GM12892 (cell line): Measurements from ENCODE around the gene TLR10.

ENCODE experiments used
- POLR2A ChIP-seq: IDR thresholded peaks from 2 replicates; pipeline ENCODE4 v1.6.1; 2011; ENCODE audit warnings: low read depth, low read length, control low read depth
- POLR2AphosphoS5 ChIP-seq: IDR thresholded peaks from 2 replicates; pipeline ENCODE4 v1.6.1; 2011; ENCODE audit warnings: low read depth, low read length, control low read depth
- TAF1 ChIP-seq: IDR thresholded peaks from 2 replicates; pipeline ENCODE4 v1.6.1; 2011; ENCODE audit warnings: low read depth, mild to moderate bottlenecking, control low read depth, low read length, borderline replicate concordance

- TF ChIP-seq POLR2AphosphoS5 (no peak), TAF1 (no peak), POLR2A (no peak)
Observed at GRCh38 chr4:38784141-38784540, 1.4 kb upstream of the TLR10 start.
